OCI-LY1 (cell line): ENCODE results near the gene ABHD1.

Source experiments
- H2AFZ ChIP-seq: fragments of 200-600 bp; sonication (generic), shearing (Covaris generic); 2 replicates; pipeline ENCODE4 v1.6.0; 2014; ENCODE audit warnings: antibody characterized with exemption, mild to moderate bottlenecking, low read length
- H3F3A ChIP-seq: fragments of 200-600 bp; sonication (generic), shearing (Covaris generic); 2 replicates; pipeline ENCODE4 v1.6.0; 2014; ENCODE audit warnings: mild to moderate bottlenecking, antibody characterized with exemption, low read length, moderate library complexity; ENCODE audit not compliant: insufficient read depth
- H3K27ac ChIP-seq: fragments of 200-600 bp; sonication (generic); 2 replicates; pipeline ENCODE4 v1.5.1; 2014; ENCODE audit warnings: low read length, mixed run types, mild to moderate bottlenecking, low read depth; ENCODE audit not compliant: poor library complexity, severe bottlenecking
- H3K27me3 ChIP-seq: fragments of 200-600 bp; sonication (generic); 2 replicates; pipeline ENCODE4 v1.6.0; 2014; ENCODE audit warnings: antibody characterized with exemption, mild to moderate bottlenecking, low read length, moderate library complexity; ENCODE audit not compliant: insufficient read depth
- H3K36me3 ChIP-seq: fragments of 200-600 bp; sonication (generic); 2 replicates; pipeline ENCODE4 v1.6.1; 2014; ENCODE audit warnings: mild to moderate bottlenecking, antibody characterized with exemption, low read length, moderate library complexity, mixed read lengths; ENCODE audit not compliant: insufficient read depth
- H3K4me1 ChIP-seq: fragments of 200-600 bp; sonication (generic); 2 replicates; pipeline ENCODE4 v1.5.1; 2014; ENCODE audit warnings: mild to moderate bottlenecking, low read length, moderate library complexity; ENCODE audit not compliant: insufficient read depth, severe bottlenecking
- H3K4me2 ChIP-seq: fragments of 200-600 bp; sonication (generic), shearing (Covaris generic); 2 replicates; pipeline ENCODE4 v1.6.1; 2014; ENCODE audit warnings: low read length
- H3K4me3 ChIP-seq: fragments of 200-600 bp; sonication (generic); 2 replicates; pipeline ENCODE4 v1.5.1; 2014; ENCODE audit warnings: low read length, low read depth, mild to moderate bottlenecking, mixed read lengths; ENCODE audit not compliant: poor library complexity, severe bottlenecking
- H3K79me2 ChIP-seq: fragments of 200-600 bp; shearing (Covaris generic); 2 replicates; pipeline ENCODE4 v1.6.1; 2016; ENCODE audit warnings: mixed run types, low read length, mixed read lengths; ENCODE audit not compliant: insufficient read depth
- H3K9ac ChIP-seq: fragments of 200-600 bp; sonication (generic), shearing (Covaris generic); 2 replicates; pipeline ENCODE4 v1.6.1; 2014; ENCODE audit warnings: mild to moderate bottlenecking, low read length, mixed read lengths
- H3K9me2 ChIP-seq: fragments of 200-600 bp; sonication (generic), shearing (Covaris generic); 2 replicates; pipeline ENCODE4 v1.6.1; 2014; ENCODE audit warnings: low read depth, mild to moderate bottlenecking, low read length, mixed read lengths
- H3K9me3 ChIP-seq: fragments of 200-600 bp; shearing (Covaris generic); 2 replicates; pipeline ENCODE4 v1.6.1; 2014; ENCODE audit warnings: low read length, mixed read lengths
- H4K20me1 ChIP-seq: fragments of 200-600 bp; sonication (generic), shearing (Covaris generic); 2 replicates; pipeline ENCODE4 v1.6.0; 2016; ENCODE audit warnings: mild to moderate bottlenecking, low read length; ENCODE audit not compliant: insufficient read depth
- CTCF ChIP-seq: fragments of 200-600 bp; sonication (generic), shearing (Covaris generic); IDR thresholded peaks from 2 replicates; pipeline ENCODE4 v1.5.1; 2017; ENCODE audit warnings: mild to moderate bottlenecking, antibody characterized with exemption, low read length, moderate library complexity, mixed read lengths
- EZH2 ChIP-seq: fragments of 200-600 bp; sonication (generic), shearing (Covaris generic); IDR thresholded peaks from 2 replicates; pipeline ENCODE4 v1.8.0; 2017; ENCODE audit warnings: borderline replicate concordance, mixed run types, mild to moderate bottlenecking, antibody characterized with exemption, low read length, moderate library complexity, mixed read lengths

Gene ABHD1

GRCh38 chr2:27088634-27089033 lies 35.0 kb upstream of the ABHD1 start:
- Histone ChIP-seq H3K9ac (no peak overlapping the region), H3K4me2 (no peak overlapping the region), H3F3A (no peaks in the 10 kb centered on the region)

GRCh38 chr2:27089111-27089954 lies 34.3 kb upstream of the ABHD1 start:
- no peaks in the 10 kb centered on the region for H4K20me1 ChIP-seq
- no peak overlapping the region for H3K4me2 ChIP-seq
- no peak overlapping the region for H3K27ac ChIP-seq
- no peaks in the 10 kb centered on the region for H3K9me2 ChIP-seq
- H2AFZ ChIP-seq, result no peak overlapping the region
- no peaks in the 10 kb centered on the region for H3F3A ChIP-seq
- H3K4me3 ChIP-seq, result no peak overlapping the region
- no peaks in the 10 kb centered on the region for H3K79me2 ChIP-seq
- H3K9me3 ChIP-seq, result no peaks in the 10 kb centered on the region
- H3K27me3 ChIP-seq, result 0 out of 2 replicates have a peak, but pooled peaks cover 11% of the 10 kb centered on the region
- no peak overlapping the region for H3K9ac ChIP-seq
- H3K4me1 ChIP-seq, result peaks cover 17% of the 10 kb centered on the region
- TF ChIP-seq EZH2, result no peak
- no peak for TF ChIP-seq CTCF
- H3K36me3 ChIP-seq, result no peaks in the 10 kb centered on the region

More at GRCh38 chr2:27088634-27089033, 35.0 kb upstream of the ABHD1 start:
- no peak overlapping the region for H3K4me3 ChIP-seq
- H3K27me3 ChIP-seq, result 0 out of 2 replicates have a peak, but pooled peaks cover 11% of the 10 kb centered on the region
- no peak overlapping the region for H3K27ac ChIP-seq
- H3K9me2 ChIP-seq, result no peaks in the 10 kb centered on the region
- peaks cover 17% of the 10 kb centered on the region for H3K4me1 ChIP-seq
- H3K79me2 ChIP-seq, result no peaks in the 10 kb centered on the region
- H4K20me1 ChIP-seq, result no peaks in the 10 kb centered on the region
- no peak overlapping the region for H2AFZ ChIP-seq
- no peaks in the 10 kb centered on the region for H3K36me3 ChIP-seq
- no peaks in the 10 kb centered on the region for H3K9me3 ChIP-seq
- no peak for TF ChIP-seq EZH2
- no peak for TF ChIP-seq CTCF

GRCh38 chr2:27091746-27092695 lies 31.6 kb upstream of the ABHD1 start:
- H3K4me2 ChIP-seq, result no peak overlapping the region
- H4K20me1 ChIP-seq, result no peaks in the 10 kb centered on the region
- no peak overlapping the region for H3K4me3 ChIP-seq
- no peaks in the 10 kb centered on the region for H3K9me3 ChIP-seq
- no peak overlapping the region for H3K27ac ChIP-seq
- H3K27me3 ChIP-seq, result no peaks in the 10 kb centered on the region
- no peak for TF ChIP-seq CTCF
- no peak for TF ChIP-seq EZH2
- H2AFZ ChIP-seq, result no peak overlapping the region
- no peaks in the 10 kb centered on the region for H3K9me2 ChIP-seq
- H3K9ac ChIP-seq, result no peak overlapping the region
- H3K36me3 ChIP-seq, result no peaks in the 10 kb centered on the region
- H3K79me2 ChIP-seq, result no peaks in the 10 kb centered on the region
- H3F3A ChIP-seq, result no peaks in the 10 kb centered on the region
- peaks cover 15% of the 10 kb centered on the region for H3K4me1 ChIP-seq
